GM21825 (cell line): Measurements from ENCODE around the gene WDR55.
"Not testable (repeated sequence)": the region's sequence is repeated elsewhere in the genome, so short reads cannot be mapped to it uniquely, and the experiment has no call there.

Experiments
- ATAC-seq: cut with Tn5 transposase; IDR thresholded peaks from one replicate; pipeline ENCODE4 v1.9.1; 2021; ENCODE audit warnings: mild to moderate bottlenecking, moderate library complexity; ENCODE audit not compliant: unreplicated experiment

Gene WDR55, protein sequence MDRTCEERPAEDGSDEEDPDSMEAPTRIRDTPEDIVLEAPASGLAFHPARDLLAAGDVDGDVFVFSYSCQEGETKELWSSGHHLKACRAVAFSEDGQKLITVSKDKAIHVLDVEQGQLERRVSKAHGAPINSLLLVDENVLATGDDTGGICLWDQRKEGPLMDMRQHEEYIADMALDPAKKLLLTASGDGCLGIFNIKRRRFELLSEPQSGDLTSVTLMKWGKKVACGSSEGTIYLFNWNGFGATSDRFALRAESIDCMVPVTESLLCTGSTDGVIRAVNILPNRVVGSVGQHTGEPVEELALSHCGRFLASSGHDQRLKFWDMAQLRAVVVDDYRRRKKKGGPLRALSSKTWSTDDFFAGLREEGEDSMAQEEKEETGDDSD

DNA sequence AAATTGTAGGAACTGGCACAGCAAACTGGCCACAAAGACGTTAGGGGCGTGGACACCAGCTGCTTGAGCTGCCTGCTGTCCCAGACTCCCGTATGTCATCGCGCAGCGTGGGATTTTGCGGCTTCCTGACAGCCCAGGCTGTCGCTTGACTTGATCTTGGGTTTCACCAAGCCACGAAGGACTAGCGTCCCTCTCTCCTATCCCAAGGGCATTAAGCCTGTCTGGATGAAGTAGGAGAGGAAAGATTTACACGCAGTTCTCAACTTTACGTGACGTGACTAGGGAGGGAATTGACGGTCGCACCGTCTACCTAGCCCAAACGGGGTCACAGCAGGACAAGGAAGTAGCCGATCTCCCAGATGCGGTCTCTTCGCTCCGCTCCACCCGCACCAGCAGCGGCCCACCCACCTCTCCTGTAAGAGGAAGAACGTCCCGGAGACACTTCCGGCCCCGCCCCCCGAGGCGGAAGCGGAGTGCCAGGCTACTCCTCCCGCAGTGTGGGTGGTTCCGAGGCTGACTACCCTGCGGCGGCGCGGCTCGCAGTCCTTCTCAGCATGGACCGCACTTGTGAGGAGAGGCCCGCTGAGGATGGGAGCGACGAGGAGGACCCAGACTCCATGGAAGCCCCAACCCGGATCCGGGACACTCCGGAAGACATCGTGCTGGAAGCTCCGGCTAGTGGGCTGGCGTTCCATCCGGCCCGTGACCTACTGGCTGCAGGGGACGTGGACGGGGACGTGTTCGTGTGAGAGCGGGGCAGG lies at the start of gene WDR55:
WDR55 (plus strand) TSS at position 546 of the 761 bp plus-strand sequence; CDS start at position 555, 9 bp downstream.
- ATAC-seq: peak; percentile 96

DNA sequence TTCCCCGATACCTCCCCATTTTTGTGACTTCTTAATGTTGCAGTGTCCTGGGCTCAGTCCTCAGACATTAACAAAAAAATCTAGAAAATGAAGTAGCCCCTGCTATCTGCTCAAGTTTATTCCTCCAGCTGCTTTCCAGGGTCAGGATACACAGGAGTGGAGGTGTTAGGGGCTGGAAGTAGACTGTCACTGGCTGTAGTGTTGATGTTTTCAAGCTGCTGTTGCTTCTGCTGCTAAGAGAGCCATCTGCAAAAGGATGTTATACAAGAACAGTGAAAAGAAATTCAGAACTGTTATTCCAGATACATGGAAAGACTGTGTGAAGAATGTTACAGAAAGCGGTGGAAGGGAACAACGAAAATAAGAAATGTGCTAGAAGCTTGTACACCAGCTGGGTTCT lies 42.4 kb upstream of the WDR55 start:
- no peak for ATAC-seq

DNA sequence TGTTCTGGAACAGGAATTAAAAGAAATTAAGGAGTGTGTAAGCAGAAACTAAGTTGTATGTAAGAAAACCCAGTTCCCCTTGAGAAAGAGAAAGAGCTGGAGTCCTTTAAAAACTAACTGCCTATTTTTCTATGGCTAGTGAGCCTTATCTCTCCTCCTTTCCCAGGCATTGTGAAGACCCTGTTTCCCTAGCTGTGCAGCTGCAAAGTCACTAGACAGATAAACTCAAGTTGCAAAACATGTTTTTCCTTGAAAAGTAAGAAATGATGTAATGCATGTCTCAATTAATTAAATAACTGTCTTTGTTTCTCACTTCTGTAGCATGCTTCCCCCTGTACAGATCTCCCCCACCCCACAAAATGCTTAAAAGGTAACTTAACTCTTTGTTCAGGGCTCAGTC lies 41.6 kb upstream of the WDR55 start:
- not testable (repeated sequence) for ATAC-seq

GRCh38 chr5:140624886-140625285 lies 39.8 kb upstream of the WDR55 start:
- ATAC-seq: not testable (repeated sequence)

DNA sequence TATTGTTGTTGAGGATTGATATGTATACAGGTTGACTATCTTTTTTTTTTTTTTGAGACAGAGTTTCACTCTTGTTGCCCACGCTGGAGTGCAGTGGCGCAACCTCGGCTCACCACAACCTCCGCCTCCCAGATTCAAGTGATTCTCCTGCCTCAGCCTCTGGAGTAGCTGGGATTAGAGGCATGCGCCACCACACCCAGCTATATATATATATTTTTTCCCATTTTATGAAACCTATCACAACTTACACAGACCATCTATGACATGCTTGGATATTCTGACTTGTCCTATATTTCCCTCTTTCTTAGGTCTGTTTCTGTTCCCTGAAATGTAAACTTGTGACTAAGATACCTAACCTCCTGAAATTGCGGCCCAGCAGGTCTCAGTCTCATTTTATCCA lies 36.7 kb upstream of the WDR55 start:
- no peak for ATAC-seq

GRCh38 chr5:140628711-140629110 lies 36.0 kb upstream of the WDR55 start:
- ATAC-seq: no peak

GRCh38 chr5:140630292-140631035 lies 34.2 kb upstream of the WDR55 start:
- ATAC-seq: no peak

- no peak for ATAC-seq
Observed at GRCh38 chr5:140631036-140631417, 33.7 kb upstream of the WDR55 start.

GRCh38 chr5:140631831-140632365 lies 32.8 kb upstream of the WDR55 start:
- ATAC-seq: peak; percentile 32

- peak; percentile 55 for ATAC-seq
Observed at GRCh38 chr5:140632366-140633020, 32.2 kb upstream of the WDR55 start.

DNA sequence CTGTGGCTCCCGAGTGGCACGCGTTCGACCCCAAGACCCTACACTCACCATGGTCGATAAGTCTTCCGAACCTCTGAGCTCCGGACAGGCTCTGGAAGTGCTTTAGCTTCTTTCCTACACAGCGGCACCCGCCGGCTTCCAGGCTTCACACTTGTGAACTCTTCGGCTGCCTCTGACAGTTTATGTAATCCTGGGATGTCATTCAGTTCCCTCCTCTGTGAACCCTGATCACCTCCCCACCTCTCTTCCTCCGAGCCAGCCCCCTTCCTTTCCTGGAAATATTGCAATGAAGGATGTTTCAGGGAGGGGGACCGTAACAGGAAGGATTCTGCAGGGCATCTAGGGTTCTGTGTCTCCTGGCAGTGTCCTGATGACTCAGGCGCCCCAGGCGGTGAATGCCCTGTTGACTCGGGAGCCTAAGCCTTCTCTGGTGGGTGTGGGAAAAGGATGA lies 31.7 kb upstream of the WDR55 start, which contains the start of gene CD14:
CD14 (minus strand) TSS at position 155 of the 451 bp plus-strand sequence; CDS start at position 51, 104 bp downstream.
- no peak for ATAC-seq

- ATAC-seq: no peak
Observed at GRCh38 chr5:140633501-140633900, 31.2 kb upstream of the WDR55 start.

DNA sequence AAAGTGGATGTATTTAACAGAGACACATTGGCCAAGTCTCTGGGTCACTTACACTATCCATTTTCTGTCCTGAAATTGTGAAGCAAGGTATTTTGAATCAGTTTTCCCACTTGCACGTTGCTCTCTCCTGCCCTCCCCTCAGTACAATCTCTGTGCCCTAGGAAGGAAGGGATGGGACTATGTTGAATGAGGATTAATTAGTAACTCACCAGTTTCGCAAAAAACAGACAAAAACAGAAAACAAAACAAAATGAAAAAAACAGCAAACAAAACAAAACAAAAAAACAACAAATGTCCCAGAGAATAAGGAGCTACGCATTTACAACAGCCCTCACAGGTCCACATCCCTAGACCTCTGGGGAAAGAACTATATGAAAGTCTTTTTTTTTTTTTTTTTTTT lies 30.6 kb upstream of the WDR55 start:
- no peak for ATAC-seq

- no peak for ATAC-seq
Observed at GRCh38 chr5:140635291-140636257, 29.1 kb upstream of the WDR55 start.

DNA sequence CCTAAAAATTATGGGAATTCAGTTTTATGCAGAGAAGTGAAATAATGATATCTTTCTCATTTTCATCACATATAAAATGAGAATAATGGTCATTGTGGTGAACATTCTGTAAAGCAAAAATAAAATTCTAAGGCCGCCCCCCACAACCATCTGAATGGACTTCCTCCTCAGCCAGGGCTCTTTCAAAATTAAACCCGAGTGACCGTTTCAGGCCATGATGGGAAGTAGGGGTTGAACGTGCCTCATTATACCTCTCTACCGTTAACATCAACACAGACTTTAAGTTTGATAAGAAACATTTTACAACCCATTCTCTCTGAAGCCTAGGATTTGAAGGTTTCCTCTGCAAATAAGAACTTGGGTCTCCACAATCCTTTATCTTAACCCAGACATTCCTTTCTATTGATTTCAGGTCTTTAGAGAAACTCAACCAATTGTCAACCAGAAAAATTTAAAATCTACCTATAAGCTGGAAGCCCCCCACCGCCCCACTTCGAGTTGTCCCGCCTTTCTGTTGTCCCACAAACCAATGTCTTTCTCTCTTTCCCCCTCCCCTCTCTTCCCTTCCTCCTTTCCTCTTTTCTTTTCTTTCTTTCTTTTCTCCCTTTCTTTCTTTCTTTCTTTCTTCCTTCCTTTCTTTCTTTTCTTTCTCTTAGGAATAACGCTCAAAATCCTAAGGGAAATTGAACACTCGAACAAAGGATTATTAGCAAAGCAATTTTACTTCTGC lies 27.2 kb upstream of the WDR55 start:
- ATAC-seq: no peak

DNA sequence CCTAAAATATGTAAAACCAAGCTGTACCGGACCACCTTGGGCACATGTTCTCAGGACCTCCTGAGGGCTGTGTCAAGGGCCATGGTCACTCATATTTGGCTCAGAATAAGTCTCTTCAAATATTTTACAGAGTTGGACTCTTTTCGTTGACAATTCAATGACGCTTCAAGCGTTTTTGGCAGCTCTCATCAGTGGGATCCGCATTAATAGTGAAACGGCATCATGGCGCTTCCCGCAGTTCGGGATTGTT lies 25.9 kb upstream of the WDR55 start:
- not testable (repeated sequence) for ATAC-seq

- ATAC-seq: peak; percentile 95
Observed at GRCh38 chr5:140639148-140639981, 25.3 kb upstream of the WDR55 start, which contains the start of gene TMCO6. Gene TMCO6 (plus strand): TSS chr5:140639451. CDS start chr5:140639528, 77 bp downstream.

GRCh38 chr5:140641716-140642115 lies 23.0 kb upstream of the WDR55 start:
- ATAC-seq: no peak
